22Rv1 (cell line): ENCODE measurements around the gene TAS2R41.

ENCODE experiments used
- H3K27ac ChIP-seq: fragments of 450-650 bp; 2 replicates; pipeline ENCODE4 v1.5.1; 2017
- ZFX ChIP-seq: fragments of 450-650 bp; IDR thresholded peaks from 2 replicates; pipeline ENCODE4 v1.6.1; 2017; ENCODE audit warnings: antibody characterized with exemption, borderline replicate concordance
- TF ChIP-seq, protein P1 (sequence below): fragments of 450-650 bp; IDR thresholded peaks from 2 replicates; pipeline ENCODE4 v1.5.1; 2017; ENCODE audit warnings: mild to moderate bottlenecking

TAS2R41 gene

DNA sequence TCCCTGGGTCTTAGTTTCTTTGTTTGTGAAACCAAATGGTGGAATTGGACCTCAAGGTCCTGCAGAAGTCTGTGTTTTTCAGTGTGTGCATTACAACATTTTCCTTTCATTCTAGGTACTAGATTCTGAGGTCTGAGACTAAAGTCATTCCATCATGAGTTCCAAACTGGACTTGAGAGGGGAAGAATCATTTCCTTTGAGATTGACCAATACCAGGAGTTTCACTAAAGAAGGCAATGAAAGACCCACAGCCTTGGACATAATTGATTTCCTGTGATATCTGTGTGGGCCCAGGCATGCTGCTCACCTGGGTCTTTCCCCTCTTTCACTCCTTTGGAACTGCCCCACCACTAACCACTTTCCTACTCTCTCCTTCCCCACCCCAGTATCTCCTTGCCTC, 18.2 kb downstream of the TAS2R41 start:
- H3K27ac ChIP-seq, result no peak overlapping the region
- TF ChIP-seq, protein P1, sequence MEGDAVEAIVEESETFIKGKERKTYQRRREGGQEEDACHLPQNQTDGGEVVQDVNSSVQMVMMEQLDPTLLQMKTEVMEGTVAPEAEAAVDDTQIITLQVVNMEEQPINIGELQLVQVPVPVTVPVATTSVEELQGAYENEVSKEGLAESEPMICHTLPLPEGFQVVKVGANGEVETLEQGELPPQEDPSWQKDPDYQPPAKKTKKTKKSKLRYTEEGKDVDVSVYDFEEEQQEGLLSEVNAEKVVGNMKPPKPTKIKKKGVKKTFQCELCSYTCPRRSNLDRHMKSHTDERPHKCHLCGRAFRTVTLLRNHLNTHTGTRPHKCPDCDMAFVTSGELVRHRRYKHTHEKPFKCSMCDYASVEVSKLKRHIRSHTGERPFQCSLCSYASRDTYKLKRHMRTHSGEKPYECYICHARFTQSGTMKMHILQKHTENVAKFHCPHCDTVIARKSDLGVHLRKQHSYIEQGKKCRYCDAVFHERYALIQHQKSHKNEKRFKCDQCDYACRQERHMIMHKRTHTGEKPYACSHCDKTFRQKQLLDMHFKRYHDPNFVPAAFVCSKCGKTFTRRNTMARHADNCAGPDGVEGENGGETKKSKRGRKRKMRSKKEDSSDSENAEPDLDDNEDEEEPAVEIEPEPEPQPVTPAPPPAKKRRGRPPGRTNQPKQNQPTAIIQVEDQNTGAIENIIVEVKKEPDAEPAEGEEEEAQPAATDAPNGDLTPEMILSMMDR, result no peak
- TF ChIP-seq ZFX, result no peak

DNA sequence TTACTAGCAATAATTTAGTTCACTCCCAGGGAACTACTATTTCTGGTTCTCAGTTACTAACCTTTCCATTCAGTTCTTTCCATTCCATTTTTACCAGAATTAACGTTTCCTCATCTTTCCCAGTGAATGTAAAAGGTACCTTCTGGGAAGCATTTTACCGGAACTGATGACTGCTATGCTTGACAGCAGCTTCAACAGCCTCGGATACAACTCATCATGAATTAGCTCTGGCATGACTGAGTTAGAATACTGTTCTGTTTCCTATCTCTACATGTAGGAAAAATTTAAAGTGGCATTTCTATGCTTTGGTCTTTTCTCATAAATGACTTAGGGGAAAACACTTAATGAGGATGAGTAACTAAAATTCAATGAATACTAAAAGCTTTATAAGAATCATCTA, 18.6 kb downstream of the TAS2R41 start:
- no peak overlapping the region for H3K27ac ChIP-seq
- TF ChIP-seq, protein P1, result no peak
- TF ChIP-seq ZFX, result no peak

DNA sequence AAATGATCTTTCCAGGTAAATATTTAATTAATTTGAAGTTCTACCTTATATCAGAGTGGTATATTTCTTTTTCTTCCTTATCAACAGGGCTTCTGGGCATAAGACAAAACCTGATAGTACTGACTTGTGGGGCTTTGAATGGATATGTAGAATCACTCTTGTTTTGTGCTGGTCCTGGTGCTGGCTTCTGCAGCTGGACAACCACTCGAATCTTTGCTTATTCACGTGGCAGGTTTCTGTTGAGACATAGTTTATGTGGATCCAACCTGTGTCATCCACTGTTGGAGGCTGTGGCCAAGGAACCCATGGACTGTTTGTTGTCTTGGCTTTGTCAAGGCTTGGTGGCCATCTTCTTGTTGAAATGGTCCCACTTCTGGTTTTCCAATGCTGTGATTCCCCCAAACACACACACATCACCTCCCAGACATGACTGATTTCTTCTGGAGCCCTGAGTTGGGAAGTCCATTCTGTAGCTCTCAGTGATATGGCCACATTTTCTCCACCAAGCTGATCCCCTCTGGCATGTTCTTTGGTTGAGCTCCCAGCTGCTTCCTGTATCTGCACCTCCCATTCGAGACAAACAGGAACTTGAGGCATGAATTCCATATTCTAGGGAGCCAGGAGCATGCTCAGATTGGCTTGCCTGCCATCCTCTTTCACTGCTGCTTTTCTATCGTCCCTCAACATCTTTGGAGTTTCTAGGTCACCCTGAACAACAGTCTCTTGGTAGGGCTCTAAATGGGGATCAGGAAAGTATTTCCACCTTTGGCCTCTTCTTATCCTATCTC, 19.5 kb downstream of the TAS2R41 start:
- H3K27ac ChIP-seq, result no peak overlapping the region
- TF ChIP-seq, protein P1, result no peak
- no peak for TF ChIP-seq ZFX

DNA sequence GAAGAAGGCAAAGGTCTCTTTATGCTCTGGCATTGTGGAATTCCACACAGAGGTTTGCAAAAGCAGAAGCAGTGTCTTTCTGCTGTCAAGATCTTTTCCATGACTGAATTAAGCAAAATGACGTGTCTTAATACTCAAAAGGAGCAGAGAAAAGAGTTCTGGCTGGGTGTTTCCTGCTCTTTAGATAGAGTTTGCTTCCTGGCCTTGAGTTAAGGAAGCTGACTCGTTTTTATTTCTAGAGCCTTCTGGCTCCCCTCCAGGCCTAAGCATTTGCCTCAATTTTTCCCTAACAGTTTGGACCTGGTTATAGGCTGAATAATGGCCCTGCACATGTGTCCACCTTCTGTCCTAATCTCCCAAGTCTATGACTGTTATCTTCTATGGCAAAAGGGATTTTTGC, 21.6 kb downstream of the TAS2R41 start:
- TF ChIP-seq, protein P1, result no peak
- TF ChIP-seq ZFX, result no peak
- H3K27ac ChIP-seq, result no peak overlapping the region

DNA sequence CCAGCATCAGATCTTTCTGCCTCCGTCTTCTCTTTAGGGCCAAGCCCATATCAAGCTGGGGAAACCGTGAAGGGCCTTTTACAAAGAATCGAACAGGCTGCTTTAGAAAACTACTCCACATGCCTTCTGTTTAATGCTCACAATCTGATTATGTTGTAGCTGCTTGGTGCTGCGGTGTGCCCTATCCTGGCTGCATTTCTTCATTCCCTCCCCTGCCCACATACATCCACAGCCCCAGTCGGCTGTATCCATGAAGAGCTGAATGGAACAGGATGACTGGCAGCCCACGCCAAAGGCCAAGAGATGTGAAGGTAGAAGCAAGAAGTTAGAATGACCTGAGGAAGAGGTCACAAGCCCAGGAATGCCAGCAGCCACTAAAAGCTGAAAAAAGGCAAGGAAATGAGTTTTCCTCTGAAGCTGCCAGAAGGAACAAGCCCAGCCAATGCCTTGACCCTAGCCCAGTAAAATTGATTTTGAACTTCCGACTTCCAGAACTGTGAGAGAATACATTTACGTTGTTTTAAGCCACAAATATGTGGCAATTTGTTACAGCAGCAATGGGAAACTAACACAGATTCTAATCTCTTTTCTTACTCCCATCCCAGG, 22.2 kb downstream of the TAS2R41 start:
- H3K27ac ChIP-seq, result no peak overlapping the region
- TF ChIP-seq ZFX, result no peak
- TF ChIP-seq, protein P1, result no peak

DNA sequence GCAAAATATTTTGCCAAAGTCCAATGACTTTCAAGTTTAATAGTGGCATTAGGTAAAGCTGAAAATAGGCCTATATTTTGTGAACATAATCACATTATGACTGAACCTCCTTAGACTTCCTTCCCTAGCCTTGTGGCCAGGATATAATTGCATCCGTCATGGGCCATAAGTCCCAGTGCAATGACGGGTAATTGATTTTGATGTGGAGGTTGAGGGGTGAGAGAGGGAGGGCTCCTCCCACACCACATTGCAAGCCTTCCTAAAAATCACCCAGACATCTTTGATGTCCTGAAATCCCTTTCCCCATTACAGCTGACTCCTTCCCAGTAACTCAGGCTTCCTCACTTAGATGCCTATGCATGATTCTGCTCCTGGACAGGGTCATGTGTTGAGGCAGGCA, 25.6 kb downstream of the TAS2R41 start:
- no peak overlapping the region for H3K27ac ChIP-seq
- no peak for TF ChIP-seq ZFX
- TF ChIP-seq, protein P1, result no peak

DNA sequence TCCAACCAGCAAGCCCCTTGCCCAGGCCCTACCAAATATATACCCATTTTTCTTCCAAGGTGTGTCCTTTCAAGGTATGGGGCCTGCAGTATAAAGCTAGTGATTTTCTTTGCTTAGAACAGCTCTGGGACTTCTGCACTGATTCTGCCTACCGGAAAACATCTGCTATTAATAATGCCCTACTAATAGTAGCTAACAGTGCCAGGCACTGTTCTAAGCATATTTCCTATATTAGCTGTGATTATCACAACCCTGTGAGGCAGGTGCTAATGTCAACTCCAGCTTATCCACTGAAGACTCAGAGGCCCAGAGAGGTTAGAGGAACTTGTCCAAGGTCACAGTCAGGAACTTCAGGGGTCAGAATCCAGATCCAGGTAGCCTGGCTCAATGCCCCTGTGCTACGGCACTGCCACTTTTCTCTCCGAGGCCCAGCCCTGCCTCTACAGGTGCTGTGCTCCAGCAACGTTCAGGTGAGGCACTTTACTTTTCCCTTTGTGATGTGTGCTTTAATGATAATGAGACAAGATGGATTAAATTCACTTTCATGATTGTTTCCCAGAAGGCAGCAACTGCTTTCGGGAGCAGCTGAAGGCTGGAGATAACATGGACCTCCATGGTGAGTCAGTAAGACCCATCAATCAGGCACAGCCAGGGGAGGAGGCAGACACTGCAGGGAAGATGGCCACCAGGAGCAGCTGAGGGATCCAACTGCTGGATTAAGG, 26.7 kb downstream of the TAS2R41 start:
- H3K27ac ChIP-seq, result no peak overlapping the region

More for the DNA sequence above, 26.7 kb downstream of the TAS2R41 start:
- TF ChIP-seq, protein P1, result no peak
- TF ChIP-seq ZFX, result no peak
